HG03457 (cell line): ENCODE measurements around the gene PGLYRP4.
"Not testable (repeated sequence)": the region's sequence is repeated elsewhere in the genome, so short reads cannot be mapped to it uniquely, and the experiment has no call there.

Experiments used
- ATAC-seq: cut with Tn5 transposase; IDR thresholded peaks from one replicate; pipeline ENCODE4 v1.9.1; 2021; ENCODE audit warnings: moderate number of reproducible peaks; ENCODE audit not compliant: unreplicated experiment

Gene PGLYRP4

DNA sequence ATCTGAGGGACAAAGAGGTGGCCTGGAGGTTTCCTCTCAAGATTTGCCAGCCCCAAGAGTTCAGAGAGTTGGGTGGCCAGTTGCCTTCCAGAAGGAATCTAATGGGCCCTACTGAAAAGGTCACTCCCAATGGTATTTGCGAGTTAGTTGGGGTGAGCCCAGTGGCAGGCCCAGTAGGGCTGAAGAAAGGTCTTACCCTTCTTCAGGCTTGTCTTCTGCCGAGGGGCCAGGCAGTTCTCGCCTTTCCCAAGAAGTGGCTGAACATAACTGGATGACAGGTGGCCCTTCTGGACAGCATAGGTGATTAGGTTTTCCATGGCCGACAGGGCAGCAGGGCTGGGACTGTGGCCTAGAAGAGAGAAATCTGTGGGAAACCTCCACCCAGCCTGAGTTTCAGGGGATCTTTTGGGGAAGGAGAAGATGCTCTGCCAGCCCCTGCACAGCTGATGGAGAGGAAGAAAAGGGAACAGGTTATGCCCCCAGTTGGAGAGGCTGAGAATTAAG is 7.2 kb downstream of the PGLYRP4 start:
- ATAC-seq, result no peak

- no peak for ATAC-seq
Measured at GRCh38 chr1:153340356-153340755, 8.3 kb downstream of the PGLYRP4 start.

DNA sequence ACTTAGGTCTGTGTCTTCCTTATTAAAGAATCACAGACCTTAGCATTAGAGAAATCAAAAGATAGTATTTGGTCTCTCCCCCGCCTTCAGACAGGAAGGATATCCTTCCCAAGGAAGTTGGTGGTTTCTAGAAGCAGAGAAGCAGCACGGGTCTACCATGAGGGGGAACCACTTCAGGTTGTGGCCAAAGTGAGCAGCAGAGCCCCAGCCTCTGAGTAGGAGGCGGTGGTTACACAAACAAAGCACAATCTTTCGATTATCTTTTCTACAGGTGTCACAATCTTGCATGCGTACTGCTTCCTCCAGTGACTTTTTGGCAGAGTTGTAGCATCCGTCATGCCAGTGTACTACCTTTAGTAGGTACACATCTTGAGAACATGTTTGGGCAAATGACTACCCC is 8.8 kb downstream of the PGLYRP4 start:
- ATAC-seq, result no peak

- ATAC-seq, result no peak
Measured at GRCh38 chr1:153337980-153338853, 10.4 kb downstream of the PGLYRP4 start.

DNA sequence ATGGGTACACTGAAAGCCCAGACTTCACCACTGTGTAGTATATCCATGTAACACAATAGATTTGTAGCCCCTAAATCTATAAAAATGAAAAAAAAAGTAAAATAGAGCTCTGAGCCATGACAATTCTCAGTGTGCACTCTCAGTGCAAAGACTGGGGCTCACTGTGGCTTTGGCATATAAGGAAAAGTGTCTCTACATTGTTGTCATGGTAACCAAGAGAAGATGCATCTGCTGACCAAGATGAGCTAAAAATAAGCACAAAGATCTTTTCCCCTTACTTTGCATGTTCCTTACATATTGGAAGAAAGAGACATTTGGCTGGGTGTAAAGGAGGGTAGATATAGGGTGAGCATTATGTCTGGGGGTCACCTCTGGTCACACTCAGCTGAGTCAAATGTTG is 12.0 kb downstream of the PGLYRP4 start:
- ATAC-seq, result no peak

DNA sequence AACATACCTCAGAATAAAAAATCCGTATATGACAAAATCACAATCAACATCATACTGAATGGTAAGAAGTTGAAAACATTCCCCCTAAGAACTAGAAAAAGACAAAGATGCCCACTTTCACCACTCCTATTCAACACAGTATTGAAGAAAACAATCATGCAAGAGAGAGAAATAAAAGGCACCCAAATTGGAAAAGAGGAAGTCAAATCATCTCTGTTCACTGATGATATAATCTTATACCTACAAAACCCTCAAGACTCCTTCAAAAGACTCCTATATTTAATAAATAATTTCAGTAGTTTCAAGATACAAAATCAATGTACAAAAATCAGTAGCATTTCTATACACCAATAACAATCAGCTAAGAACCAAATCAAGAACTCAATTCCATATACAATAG is 14.7 kb downstream of the PGLYRP4 start:
- ATAC-seq, result no peak

DNA sequence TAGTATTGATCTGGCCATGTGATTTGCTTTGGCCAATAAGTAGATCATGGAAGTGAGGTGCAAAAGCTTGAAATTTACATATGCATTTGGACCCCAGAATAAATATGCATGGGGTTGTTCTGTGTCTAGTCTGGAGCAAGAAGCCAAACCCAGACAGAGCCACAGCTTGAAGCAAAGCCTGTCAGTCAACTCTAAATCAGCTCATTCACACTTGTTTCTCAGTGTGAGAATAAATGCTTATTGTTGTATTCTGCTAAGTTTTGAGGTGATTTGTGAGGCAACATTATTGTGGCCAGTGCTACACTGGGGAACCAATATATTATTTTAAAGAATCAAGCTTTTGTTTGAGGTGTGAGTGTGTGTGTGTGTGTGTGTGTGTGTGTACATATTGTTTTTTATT is 23.7 kb downstream of the PGLYRP4 start:
- ATAC-seq, result no peak

DNA sequence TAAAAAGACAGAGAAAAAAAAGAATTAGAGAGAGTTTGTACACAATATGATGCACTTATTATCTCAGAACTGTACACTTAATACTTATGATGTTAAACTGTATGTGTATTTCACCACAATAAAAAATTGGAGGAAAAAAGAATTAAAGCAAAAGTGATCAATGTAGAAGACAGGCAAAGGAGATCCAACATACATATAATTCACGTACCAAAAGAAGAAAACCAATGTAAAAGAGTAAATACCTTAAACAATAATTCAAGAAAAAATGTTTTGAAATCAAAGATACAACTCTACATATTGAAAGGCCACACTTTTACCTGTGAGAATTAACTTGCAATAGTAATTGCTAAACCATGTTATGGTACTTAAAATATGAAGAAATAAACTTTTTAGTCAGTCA is 26.1 kb downstream of the PGLYRP4 start:
- no peak for ATAC-seq

DNA sequence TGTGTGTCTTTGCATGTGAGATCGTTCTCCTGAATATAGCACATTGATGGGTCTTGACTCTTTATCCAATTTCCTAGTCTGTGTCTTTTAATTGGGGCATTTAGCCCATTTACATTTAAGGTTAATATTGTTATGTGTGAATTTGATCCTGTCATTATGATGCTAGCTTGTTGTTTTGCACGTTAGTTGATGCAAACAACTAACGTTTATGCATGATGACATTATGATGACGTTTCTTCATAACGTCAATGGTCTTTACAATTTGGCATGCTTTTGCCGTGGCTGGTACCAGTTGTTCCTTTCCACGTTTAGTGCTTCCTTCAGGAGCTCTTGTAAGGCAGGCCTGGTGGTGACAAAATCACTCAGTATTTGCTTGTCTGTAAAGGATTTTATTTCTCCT is 30.5 kb downstream of the PGLYRP4 start:
- not testable (repeated sequence) for ATAC-seq

- not testable (repeated sequence) for ATAC-seq
Measured at GRCh38 chr1:153316013-153316412, 32.6 kb downstream of the PGLYRP4 start.

DNA sequence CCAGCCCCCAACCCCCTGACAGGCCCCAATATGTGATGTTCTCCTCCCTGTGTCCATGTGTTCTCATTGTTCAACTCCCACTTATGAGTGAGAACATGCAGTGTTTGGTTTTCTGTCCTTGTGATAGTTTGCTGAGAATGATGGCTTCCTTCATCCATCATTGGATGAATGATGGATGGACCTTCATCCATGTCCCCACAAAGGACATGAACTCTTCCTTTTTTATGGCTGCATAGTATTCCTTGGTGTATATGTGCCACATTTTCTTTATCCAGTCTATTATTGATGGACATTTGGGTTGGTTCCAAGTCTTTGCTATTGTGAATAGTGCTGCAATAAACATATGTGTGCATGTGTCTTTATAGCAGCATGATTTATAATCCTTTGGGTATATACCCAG is 34.3 kb downstream of the PGLYRP4 start:
- ATAC-seq, result not testable (repeated sequence)

GRCh38 chr1:153313288-153313687 is 35.4 kb downstream of the PGLYRP4 start:
- no peak for ATAC-seq

- no peak for ATAC-seq
Measured at GRCh38 chr1:153312570-153313186, 36.0 kb downstream of the PGLYRP4 start, which contains the start of gene PGLYRP3. Gene PGLYRP3 (minus strand): TSS chr1:153312952. CDS start chr1:153310665, 2,287 bp downstream.

DNA sequence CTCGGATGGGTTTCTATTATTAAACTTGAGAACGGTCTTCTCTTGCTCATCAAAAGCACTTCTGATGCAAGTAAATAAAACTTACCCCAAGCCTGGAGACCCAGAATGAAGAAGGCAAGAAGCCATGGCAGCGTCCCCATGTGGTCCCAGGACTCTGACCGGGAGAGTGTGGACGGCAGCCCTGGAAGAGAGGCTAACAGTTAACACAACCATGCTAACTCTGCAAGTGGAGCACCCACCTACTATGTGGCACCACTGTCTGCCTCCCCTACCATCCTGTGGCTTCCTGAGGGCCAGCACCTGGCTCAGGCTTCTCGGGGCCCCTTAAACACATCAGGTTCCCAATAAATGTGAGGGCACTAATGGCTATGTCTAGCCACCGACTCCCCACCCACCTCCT is 38.1 kb downstream of the PGLYRP4 start:
- ATAC-seq, result no peak

- no peak for ATAC-seq
Measured at GRCh38 chr1:153309441-153309840, 39.2 kb downstream of the PGLYRP4 start.

DNA sequence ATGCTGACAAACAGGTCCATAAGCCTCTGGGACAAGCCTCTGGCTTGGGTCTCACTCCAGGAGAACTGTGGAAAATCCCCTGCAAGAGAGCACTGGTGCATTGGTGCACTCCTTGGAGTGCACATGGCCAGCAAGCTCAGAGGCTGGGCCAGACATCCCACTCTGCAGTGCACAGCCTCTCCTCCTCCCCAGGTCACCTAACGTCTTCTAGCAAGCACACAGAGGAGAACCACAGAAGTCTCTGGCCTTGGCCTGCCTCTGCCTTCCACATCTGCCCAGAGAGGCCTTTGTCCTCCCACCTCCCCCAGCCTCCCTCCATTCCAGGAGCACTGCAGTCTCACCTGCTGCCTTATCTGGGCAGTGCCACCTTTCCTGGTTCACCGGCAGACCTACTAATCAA is 40.1 kb downstream of the PGLYRP4 start:
- ATAC-seq, result no peak

- no peak for ATAC-seq
Measured at GRCh38 chr1:153307221-153307600, 41.4 kb downstream of the PGLYRP4 start.

- ATAC-seq, result no peak
Measured at GRCh38 chr1:153306303-153307220, 42.1 kb downstream of the PGLYRP4 start.

DNA sequence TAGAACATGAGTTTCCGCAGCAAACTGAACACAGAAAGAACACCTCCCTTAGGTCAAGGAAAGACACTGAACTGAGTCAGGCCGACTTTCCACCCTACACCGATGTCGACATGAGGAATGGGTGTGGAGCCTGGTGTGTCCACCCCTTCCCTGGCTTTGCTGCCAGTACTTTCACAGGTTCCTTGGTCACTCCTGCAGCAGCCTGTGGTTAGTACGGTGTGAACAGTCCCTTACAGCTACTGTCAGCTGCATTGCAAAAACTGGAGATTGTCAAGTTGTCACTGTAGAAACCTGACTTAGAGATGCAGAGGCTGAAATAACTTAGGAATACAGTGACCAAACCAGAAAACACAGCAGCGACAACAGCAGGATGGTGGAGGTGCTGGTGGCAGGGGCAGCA is 43.0 kb downstream of the PGLYRP4 start:
- no peak for ATAC-seq

DNA sequence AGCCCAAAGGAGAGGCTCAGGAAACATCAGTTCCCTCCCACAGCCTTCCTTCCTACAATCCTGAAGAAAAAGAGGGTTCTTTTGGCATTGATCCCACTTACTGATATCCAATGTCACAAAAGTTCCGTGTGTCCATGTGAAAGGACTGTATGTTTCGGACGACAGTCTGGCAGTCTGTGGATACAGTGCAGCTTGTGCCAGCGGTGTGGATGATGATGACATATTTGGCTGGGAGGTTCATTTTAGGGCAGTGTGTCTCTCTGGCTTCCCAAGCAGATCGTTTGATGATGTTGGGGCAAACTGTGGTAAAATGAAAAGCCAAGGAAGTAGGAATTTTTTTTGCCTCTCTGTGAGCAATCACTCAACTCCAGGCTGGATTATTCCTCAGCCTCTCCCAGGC is 46.3 kb downstream of the PGLYRP4 start:
- no peak for ATAC-seq

- ATAC-seq, result no peak
Measured at GRCh38 chr1:153293851-153294250, 54.8 kb downstream of the PGLYRP4 start.
